DMS114 treated with DMSO at 0.1 percent for 48 hours (cell line): ENCODE data around the gene CCNL1.
A peak's percentile ranks its signal among the peaks of the same experiment; 100 is the strongest.
"Not testable (repeated sequence)": the region's sequence is repeated elsewhere in the genome, so short reads cannot be mapped to it uniquely, and the experiment has no call there.

Experiments used
- DNase-seq: peaks from one replicate; lab custom pipeline; 2025; ENCODE audit not compliant: unreplicated experiment; lab: John Stamatoyannopoulos, UW

Gene CCNL1

DNA sequence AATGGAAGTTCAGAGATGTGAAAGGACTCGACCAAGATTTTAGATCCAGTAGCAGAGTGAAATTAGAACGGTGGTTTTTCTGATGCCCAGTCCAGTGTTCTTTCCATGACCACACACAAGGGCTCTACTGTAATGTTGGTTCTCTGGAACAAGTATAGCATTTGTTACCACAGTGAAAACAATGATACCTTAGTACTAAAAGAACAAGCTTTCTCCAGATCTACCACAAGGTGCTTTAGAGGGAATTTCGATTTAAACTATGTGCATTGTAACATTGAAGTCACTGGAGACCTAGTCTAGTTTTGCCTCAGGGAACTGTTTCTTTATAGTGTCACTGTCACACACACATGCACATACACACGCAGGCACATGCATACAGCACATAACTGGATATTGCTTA, 12.8 kb upstream of the CCNL1 start:
- no peak for DNase-seq

DNA sequence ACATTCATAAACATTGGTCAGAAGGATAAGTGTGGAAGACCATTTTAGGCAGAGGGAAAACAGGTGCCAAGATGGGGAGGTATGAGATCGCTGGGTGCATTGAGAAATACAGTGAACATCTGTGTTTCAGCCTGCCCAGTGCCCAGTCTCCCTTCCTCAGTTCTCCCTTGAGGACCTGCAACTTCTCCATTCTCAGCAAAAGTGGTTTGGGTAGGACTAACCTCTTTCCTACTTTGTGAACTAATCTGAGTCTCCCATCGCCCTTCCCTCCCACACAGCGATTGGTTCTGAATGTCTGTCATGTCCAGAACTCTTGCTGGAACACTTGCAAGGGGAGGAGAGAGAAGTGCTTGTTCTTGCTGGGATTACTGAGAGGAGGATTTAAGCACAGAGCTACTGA, 10.9 kb upstream of the CCNL1 start:
- no peak for DNase-seq

DNA sequence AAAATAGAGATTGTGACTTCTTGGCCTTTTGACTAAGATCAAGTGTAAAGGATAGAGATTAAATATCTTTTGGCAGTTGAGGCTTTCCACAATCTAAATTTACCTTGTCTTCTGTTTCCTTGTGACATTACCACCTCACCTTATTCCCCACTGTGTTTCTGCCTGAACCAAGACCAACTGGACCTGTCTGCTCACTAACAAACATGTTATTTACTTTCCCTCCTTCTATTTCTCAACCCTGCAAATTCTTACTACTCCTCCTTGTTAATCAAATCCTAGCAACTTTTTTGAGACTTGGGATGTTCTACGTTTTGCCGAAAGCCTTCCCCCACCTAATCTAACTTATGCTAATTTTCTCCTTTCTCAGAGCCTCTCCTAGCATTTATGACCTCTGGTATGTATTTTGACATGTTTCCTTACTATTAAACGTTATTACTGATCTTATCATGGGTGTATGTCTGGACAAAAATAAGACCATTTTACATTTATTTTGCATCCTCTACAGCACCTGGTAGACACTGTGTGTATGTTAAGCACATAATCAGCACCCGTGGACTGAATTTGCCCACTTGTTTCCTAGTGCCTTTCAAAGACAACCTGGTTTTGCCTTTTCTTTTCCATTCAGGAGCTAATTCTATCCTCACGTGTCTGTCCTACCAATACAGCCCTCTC, 7.6 kb upstream of the CCNL1 start:
- DNase-seq: no peak

DNA sequence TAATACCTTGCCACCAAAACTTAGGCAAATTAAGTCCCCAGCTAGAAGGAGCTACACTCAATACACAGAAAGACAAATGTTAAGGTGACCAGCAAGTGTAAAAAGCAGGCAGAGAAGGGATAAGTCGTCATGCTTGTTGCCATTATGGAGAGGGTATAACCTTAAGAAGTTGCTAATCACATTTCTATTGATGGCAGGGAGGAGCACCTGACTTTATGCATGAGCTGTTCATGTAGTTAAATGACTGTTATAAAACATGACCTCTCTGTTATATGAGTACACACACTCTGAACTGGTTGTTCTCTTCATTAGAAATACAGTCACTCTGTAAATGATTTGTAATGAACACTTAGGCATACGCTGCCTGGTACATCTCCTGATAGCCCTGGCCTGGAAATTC, 6.6 kb upstream of the CCNL1 start:
- DNase-seq: no peak

DNA sequence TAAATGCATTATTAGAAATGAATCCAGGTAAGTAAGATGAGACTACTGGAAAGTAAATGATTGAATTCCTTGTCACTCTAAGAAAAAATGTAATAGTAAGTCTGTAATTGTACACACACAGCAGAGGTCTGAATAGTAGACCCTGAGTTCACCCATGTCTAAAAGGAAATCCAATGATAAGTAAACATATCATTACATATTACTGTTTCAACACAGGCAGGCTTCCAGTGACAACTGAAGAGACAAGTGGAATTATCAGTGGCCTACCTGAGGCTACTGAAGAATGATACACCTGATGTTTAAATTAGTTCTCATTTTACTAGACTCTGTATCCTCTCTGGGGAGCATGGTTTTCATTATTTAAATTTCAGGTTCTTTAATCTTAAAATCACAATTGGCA, 6.2 kb upstream of the CCNL1 start:
- no peak for DNase-seq

GRCh38 chr3:157163217-157163953, 3.4 kb upstream of the CCNL1 start:
- no peak for DNase-seq

DNA sequence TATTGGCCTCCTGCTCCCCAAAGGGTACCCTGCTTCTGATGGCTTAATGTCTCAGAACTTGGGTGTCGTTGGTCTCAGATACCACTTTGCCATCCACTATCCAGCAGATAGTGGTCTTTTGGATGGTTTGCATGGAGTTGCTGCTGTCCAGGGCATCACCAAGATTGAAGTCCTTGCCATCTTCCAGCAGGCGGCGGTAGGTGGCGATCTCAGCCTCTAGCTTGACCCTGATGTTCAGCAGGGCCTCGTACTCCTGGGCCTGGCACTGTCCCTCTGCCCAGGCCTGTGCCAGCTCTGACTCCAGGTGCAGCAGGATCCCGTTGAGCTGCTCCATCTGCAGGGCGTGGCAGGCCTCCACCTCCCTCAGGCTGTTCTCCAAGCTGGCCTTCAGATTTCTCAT, 2.7 kb upstream of the CCNL1 start:
- not testable (repeated sequence) for DNase-seq

DNA sequence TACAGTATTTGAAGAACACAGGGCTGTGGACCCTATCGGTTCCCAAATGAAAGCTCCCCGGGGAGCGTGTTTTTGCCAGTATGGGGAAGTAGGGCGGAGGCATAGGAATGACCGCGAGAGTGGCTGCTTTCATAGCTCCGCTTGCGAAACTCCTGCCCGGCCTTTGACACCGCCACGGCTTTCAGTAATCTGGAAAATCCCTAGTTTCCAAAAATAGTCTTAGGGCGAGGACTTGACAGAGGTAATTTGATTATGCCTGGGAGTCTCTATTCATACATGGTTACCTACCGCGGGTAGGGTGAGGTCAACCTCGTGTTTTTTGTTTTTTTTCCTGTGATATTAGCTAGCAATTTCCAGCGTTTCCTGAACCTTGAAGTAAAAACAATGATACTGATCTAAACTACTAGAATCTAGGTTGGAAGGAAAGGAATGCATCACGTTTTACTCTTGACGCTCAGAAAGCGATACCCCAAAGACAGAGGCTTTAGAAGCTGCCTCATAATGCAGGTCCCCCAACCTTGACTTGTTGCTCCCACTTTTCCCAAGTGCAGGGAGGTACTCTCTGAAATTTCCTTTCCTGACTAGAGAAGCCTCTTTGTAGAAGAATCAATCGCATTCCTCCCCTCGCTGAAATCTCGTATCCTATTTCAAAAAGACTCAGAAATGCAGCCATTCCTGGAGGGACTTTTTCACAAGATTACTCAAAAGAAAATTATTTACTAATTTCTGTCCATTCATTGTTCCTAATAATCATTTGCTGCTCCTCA, 894 bp upstream of the CCNL1 start:
- DNase-seq: peak; percentile 43

- peak; percentile 31 for DNase-seq
These were observed 748 bp downstream of the CCNL1 start for GRCh38 chr3:157159037-157159761.

GRCh38 chr3:157157836-157158235, 2.1 kb downstream of the CCNL1 start:
- DNase-seq: no peak

DNA sequence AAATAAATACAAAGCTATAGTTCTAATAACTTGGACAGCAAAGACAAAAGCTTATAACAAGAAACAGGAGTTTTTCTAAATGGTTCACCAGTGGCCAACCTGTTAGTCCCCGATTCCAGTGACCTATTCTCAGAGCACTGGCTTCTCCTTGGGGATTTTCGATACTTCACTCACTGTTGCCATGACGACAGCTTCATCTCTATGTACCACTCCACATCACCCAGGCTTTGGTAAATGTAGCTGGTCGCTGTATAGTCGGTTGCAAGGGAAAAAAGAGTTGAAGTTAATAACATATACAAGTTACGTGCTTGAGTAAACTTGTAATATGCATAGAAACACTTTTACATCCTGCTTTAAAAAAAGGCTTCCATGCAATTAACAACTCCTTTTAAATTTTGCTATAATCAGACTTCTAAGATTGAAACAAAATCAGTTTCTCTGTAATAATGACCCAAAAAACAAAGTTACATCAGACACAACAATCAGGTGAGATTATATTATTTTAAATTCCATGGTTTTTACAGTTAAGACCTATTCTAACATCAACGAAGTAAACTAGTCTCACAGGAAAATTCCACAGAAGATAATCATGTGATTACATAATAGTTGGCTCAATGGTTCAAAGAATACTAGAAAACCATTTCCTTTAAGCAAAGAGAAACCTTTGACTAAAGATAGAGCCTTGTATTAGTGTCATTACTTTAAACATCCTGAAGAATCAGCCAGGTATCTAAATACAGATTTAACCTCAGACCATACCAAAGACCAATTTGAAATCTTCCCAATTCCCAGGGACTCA, 2.9 kb downstream of the CCNL1 start:
- DNase-seq: no peak

DNA sequence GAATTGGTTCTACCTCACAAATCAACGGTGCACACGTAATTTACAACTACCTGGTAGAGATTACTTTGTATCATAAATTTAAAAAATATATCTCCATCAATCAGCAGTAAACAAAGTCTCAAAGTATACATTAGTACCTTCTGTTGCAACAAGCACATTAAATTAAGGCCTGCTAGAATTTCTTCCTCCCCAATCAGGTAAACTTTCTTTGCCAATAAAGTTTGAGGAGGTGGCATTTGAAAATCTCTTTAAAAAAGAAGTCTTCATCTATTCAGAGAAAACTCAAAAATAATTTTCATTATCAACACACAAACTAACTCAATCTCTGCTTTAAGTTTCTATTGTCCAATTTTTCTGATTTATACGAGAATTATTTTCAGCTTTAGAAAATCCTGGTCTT, 4.4 kb downstream of the CCNL1 start:
- DNase-seq: no peak

DNA sequence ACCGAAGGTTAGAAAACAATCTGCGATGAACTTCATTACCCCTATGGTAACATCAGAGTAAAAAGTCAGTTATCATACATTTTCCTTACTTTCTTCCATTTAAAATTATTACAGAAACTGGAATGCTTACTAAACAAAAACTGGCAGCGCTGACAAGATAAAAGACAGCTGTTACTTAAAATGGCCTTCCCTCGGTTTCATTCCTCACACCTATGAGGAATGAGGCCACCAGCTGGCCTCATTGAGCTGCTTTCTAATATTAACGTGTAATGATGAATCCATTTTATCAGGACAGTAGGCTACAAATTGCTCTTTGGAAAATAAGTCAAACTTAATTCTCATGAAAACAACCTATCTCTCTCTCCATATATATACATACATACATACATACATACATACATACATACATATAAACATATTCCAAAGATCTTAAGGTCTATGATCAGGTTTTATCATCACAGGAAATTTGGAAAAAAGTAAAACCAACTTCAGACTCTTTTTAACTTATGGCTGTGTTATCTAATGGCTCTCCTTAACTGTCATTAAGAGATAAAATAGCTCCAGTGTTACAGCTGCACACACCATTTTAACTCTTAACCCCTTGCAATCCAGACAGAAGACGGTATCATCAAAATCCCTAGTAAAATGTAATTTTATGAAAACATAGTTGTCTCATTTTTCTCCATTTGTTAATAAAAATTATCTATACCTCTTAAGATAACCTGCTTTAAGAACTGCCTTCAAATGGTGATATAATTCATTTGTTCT, 5.2 kb downstream of the CCNL1 start:
- no peak for DNase-seq

DNA sequence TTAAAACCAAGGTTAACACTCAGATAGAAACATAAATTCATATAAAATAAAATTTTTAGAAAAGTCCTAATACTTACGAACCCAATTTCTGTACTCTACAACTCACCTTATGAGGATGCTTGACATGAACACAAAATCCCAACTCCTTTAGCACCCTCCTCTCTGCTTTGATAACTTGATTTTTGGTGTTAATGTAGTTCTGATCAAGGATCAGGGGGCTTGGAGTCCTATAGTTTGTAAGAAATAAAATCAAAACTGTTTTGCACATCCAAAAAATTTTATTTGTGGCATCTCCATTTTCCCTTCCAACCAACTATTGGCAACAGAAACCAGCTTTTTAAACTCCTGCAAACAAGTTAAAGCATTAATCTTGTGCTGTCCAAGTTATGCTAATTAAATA, 7.0 kb downstream of the CCNL1 start:
- DNase-seq: no peak

GRCh38 chr3:157152438-157152837, 7.5 kb downstream of the CCNL1 start:
- DNase-seq: no peak

- no peak for DNase-seq
These were observed 8.3 kb downstream of the CCNL1 start for GRCh38 chr3:157151627-157152026.

GRCh38 chr3:157151151-157151550, 8.8 kb downstream of the CCNL1 start:
- no peak for DNase-seq

- DNase-seq: no peak
These were observed 10.7 kb downstream of the CCNL1 start for GRCh38 chr3:157149136-157149696.

- DNase-seq: no peak
These were observed 11.6 kb downstream of the CCNL1 start for GRCh38 chr3:157148196-157148889.
